HG03066 (cell line): ENCODE measurements around the gene OR51T1.
"Not testable (repeated sequence)": the region's sequence is repeated elsewhere in the genome, so short reads cannot be mapped to it uniquely, and the experiment has no call there.

Source experiments
- ATAC-seq: cut with Tn5 transposase; IDR thresholded peaks from one replicate; pipeline ENCODE4 v1.9.1; 2021; ENCODE audit warnings: low read depth; ENCODE audit not compliant: unreplicated experiment

The OR51T1 gene

GRCh38 chr11:4881860-4882500 is at the start of gene OR51T1:
Gene OR51T1 (plus strand): TSS chr11:4881900. CDS start chr11:4881900, 0 bp downstream.
- no peak for ATAC-seq

GRCh38 chr11:4839851-4840549 is 41.7 kb upstream of the OR51T1 start:
- no peak for ATAC-seq

- ATAC-seq = no peak
Measured at GRCh38 chr11:4848908-4849532, 32.7 kb upstream of the OR51T1 start, which contains the start of gene OR51S1. Gene OR51S1 (minus strand): TSS chr11:4849208. CDS start chr11:4849208, 0 bp downstream.

GRCh38 chr11:4851033-4851432 is 30.7 kb upstream of the OR51T1 start:
- no peak for ATAC-seq

GRCh38 chr11:4854286-4854685 is 27.4 kb upstream of the OR51T1 start:
- not testable (repeated sequence) for ATAC-seq

GRCh38 chr11:4862447-4863236 is 19.1 kb upstream of the OR51T1 start:
- no peak for ATAC-seq

- no peak for ATAC-seq
Measured at GRCh38 chr11:4863876-4864275, 17.8 kb upstream of the OR51T1 start.

- no peak for ATAC-seq
Measured at GRCh38 chr11:4865855-4866254, 15.8 kb upstream of the OR51T1 start.

- no peak for ATAC-seq
Measured at GRCh38 chr11:4881188-4881587, 512 bp upstream of the OR51T1 start.

GRCh38 chr11:4882543-4882942 is 843 bp downstream of the OR51T1 start:
- ATAC-seq = no peak

- no peak for ATAC-seq
Measured at GRCh38 chr11:4884361-4884760, 2.7 kb downstream of the OR51T1 start.

- ATAC-seq = no peak
Measured at GRCh38 chr11:4886186-4886585, 4.5 kb downstream of the OR51T1 start.

GRCh38 chr11:4887591-4887990 is 5.9 kb downstream of the OR51T1 start:
- no peak for ATAC-seq

GRCh38 chr11:4890279-4890678 is 8.6 kb downstream of the OR51T1 start:
- no peak for ATAC-seq

- no peak for ATAC-seq
Measured at GRCh38 chr11:4891996-4892640, 10.4 kb downstream of the OR51T1 start.

- no peak for ATAC-seq
Measured at GRCh38 chr11:4903484-4903883, 21.8 kb downstream of the OR51T1 start, which contains the start of gene OR51A7. Gene OR51A7 (plus strand): TSS chr11:4903783. CDS start chr11:4907370, 3,587 bp downstream.

GRCh38 chr11:4916581-4916980 is 34.9 kb downstream of the OR51T1 start:
- no peak for ATAC-seq

- no peak for ATAC-seq
Measured at GRCh38 chr11:4919250-4919649, 37.5 kb downstream of the OR51T1 start, which contains the start of gene OR51G2. Gene OR51G2 (minus strand): TSS chr11:4919350. CDS start chr11:4915663, 3,687 bp downstream.

- ATAC-seq = no peak
Measured at GRCh38 chr11:4921796-4922195, 40.1 kb downstream of the OR51T1 start.

GRCh38 chr11:4922304-4922703 is 40.6 kb downstream of the OR51T1 start:
- ATAC-seq = no peak
